Fibroblast of lung (primary cell): ENCODE results near the gene ZBTB39.

Experiments used
- EZH2 ChIP-seq: IDR thresholded peaks from 2 replicates; pipeline ENCODE4 v1.5.1; 2012; ENCODE audit warnings: low read length, control low read depth, mild to moderate bottlenecking; ENCODE audit errors: missing control alignments
- TF ChIP-seq, protein P1 (sequence below), 2 donors: IDR thresholded peaks in 1 of 2; conservative IDR thresholded peaks in 1 of 2; 1 replicate in 1 of 2; 2 replicates in 1 of 2; pipeline ENCODE4 v1.5.1; 2011 to 2012; ENCODE audit warnings: low read length in 2 of 2, control low read depth in 1 of 2, inconsistent platforms in 1 of 2, low read depth in 1 of 2, mild to moderate bottlenecking in 1 of 2

DNA sequence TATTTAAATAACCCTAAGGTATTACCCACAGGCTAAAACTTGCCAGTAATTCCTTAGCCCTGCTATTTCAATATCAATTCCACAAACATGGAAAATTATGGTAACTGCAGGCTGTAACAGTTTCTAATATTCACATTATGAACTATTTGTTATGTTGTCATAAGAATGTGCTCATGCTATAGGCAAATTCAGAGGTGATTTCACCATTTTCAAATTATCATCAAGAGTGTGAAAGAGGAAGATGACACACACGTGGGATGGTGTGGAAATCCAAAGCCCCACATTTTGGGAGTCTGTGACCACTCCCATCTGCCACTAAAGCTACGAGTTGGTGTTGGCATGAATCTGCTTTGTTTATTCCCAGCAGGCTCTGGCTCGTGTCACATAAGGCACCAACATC lies 49.5 kb upstream of the ZBTB39 start:
- TF ChIP-seq EZH2, result no peak
- TF ChIP-seq, protein P1, sequence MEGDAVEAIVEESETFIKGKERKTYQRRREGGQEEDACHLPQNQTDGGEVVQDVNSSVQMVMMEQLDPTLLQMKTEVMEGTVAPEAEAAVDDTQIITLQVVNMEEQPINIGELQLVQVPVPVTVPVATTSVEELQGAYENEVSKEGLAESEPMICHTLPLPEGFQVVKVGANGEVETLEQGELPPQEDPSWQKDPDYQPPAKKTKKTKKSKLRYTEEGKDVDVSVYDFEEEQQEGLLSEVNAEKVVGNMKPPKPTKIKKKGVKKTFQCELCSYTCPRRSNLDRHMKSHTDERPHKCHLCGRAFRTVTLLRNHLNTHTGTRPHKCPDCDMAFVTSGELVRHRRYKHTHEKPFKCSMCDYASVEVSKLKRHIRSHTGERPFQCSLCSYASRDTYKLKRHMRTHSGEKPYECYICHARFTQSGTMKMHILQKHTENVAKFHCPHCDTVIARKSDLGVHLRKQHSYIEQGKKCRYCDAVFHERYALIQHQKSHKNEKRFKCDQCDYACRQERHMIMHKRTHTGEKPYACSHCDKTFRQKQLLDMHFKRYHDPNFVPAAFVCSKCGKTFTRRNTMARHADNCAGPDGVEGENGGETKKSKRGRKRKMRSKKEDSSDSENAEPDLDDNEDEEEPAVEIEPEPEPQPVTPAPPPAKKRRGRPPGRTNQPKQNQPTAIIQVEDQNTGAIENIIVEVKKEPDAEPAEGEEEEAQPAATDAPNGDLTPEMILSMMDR (conservative IDR thresholded peaks at IDR 0.05 in 1 of 2, IDR thresholded peaks at IDR 0.05 in 1 of 2; ENCODE audit: low read depth in 1 of 2, low read length in 2 of 2), result no peak
